Activated CD8-positive, alpha-beta memory T cell treated with anti-CD3 and anti-CD28 coated beads for 4 hours (primary cell): ENCODE results near the gene SULT2A1.
A peak's percentile ranks its signal among the peaks of the same experiment; 100 is the strongest.
"Not testable (repeated sequence)": the region's sequence is repeated elsewhere in the genome, so short reads cannot be mapped to it uniquely, and the experiment has no call there.

Experiments used
- DNase-seq, 2 donors: peaks; one replicate each; pipeline ENCODE4 v3.0.0-alpha.2; 2020; ENCODE audit warnings: low read depth in 2 of 2

SULT2A1 gene

GRCh38 chr19:47886010-47886559, at the start of gene SULT2A1:
SULT2A1 (minus strand) TSS chr19:47886315; CDS start chr19:47886257, 58 bp downstream.
- no peak for DNase-seq

- not testable (repeated sequence) for DNase-seq
Observed at GRCh38 chr19:47928581-47928980, 42.5 kb upstream of the SULT2A1 start.

GRCh38 chr19:47920107-47920506, 34.0 kb upstream of the SULT2A1 start:
- DNase-seq = not testable (repeated sequence)

GRCh38 chr19:47910191-47910590, 24.1 kb upstream of the SULT2A1 start:
- DNase-seq = not testable (repeated sequence)

GRCh38 chr19:47909350-47909749, 23.2 kb upstream of the SULT2A1 start:
- peak; percentile 6 to 49 for DNase-seq

- DNase-seq = no peak
Observed at GRCh38 chr19:47901370-47901769, 15.3 kb upstream of the SULT2A1 start.

- no peak for DNase-seq
Observed at GRCh38 chr19:47899335-47899734, 13.2 kb upstream of the SULT2A1 start.

GRCh38 chr19:47897861-47898260, 11.7 kb upstream of the SULT2A1 start:
- DNase-seq = no peak

GRCh38 chr19:47896773-47897172, 10.7 kb upstream of the SULT2A1 start:
- DNase-seq = no peak

- no peak for DNase-seq
Observed at GRCh38 chr19:47896019-47896418, 9.9 kb upstream of the SULT2A1 start.

- no peak for DNase-seq
Observed at GRCh38 chr19:47895165-47895782, 9.2 kb upstream of the SULT2A1 start.

- no peak for DNase-seq
Observed at GRCh38 chr19:47891923-47892666, 6.0 kb upstream of the SULT2A1 start.

GRCh38 chr19:47891622-47891922, 5.5 kb upstream of the SULT2A1 start:
- no peak for DNase-seq

- DNase-seq = no peak
Observed at GRCh38 chr19:47890865-47891621, 4.9 kb upstream of the SULT2A1 start.

- DNase-seq = no peak
Observed at GRCh38 chr19:47885067-47885463, 1.1 kb downstream of the SULT2A1 start.

- DNase-seq = no peak
Observed at GRCh38 chr19:47882890-47883289, 3.2 kb downstream of the SULT2A1 start.

GRCh38 chr19:47881757-47882156, 4.4 kb downstream of the SULT2A1 start:
- no peak for DNase-seq

GRCh38 chr19:47879385-47879784, 6.7 kb downstream of the SULT2A1 start:
- not testable (repeated sequence) for DNase-seq

- DNase-seq = no peak
Observed at GRCh38 chr19:47878906-47879305, 7.2 kb downstream of the SULT2A1 start.

GRCh38 chr19:47865166-47865565, 20.9 kb downstream of the SULT2A1 start:
- no peak for DNase-seq

GRCh38 chr19:47863514-47863936, 22.6 kb downstream of the SULT2A1 start:
- peak; percentile 62 to 77 for DNase-seq

- DNase-seq = no peak
Observed at GRCh38 chr19:47861630-47862029, 24.5 kb downstream of the SULT2A1 start.
